Body of pancreas (tissue), 4 donors: ENCODE measurements around the gene EFNA2.

Experiments used
- CTCF ChIP-seq, 7 experiments: fragments of 450-650 bp in 4 of 7; fragments of 200-600 bp in 3 of 7; sonication (generic) in 3 of 7; IDR thresholded peaks; one replicate each; pipeline ENCODE4 v1.5.1; 2016 to 2019; ENCODE audit warnings: antibody characterized with exemption in 7 of 7
- POLR2A ChIP-seq, 3 donors: fragments of 450-650 bp; IDR thresholded peaks; one replicate each; pipeline ENCODE4 v1.6.1; 2016; ENCODE audit warnings: antibody characterized with exemption in 3 of 3, mild to moderate bottlenecking in 2 of 3

GRCh38 chr19:1313695-1314613, 28.3 kb downstream of the EFNA2 start:
- TF ChIP-seq CTCF (IDR thresholded peaks at IDR 0.05) (no peak), POLR2A (IDR thresholded peaks at IDR 0.05) (no peak)
